Small intestine (tissue), 7 donors: ENCODE results near the gene VARS1. TPM values are rescaled to one million over a fixed set of nuclear protein-coding genes. Genes with fewer than 3 reads are reported as not detected.

ENCODE experiments used
- DNase-seq, 2 donors: peaks; one replicate each; pipeline versions ENCODE4 v3.0.0 to v3.0.0-alpha.2; 2013
- FAIRE-seq: peaks from 2 replicates; lab custom pipeline; 2012; peaks lifted over from hg19 to GRCh38; lab: Jason Lieb, UNC
- H3K27ac ChIP-seq, 3 donors: one replicate each; pipeline ENCODE4 v1.5.1; 2013; ENCODE audit warnings: low read length in 2 of 3, mild to moderate bottlenecking in 2 of 3, control low read depth in 1 of 3, inconsistent platforms in 1 of 3, low read depth in 1 of 3, moderate library complexity in 1 of 3
- H3K27me3 ChIP-seq, 3 donors: one replicate each; pipeline ENCODE4 v1.6.1; 2013; ENCODE audit warnings: low read length in 3 of 3, inconsistent platforms in 1 of 3; ENCODE audit not compliant: control insufficient read depth in 3 of 3, insufficient read depth in 3 of 3
- H3K36me3 ChIP-seq, 3 donors: one replicate each; pipeline ENCODE4 v1.6.1; 2013; ENCODE audit warnings: low read length in 3 of 3, inconsistent platforms in 1 of 3, low read depth in 1 of 3, mild to moderate bottlenecking in 1 of 3, moderate library complexity in 1 of 3; ENCODE audit not compliant: control insufficient read depth in 3 of 3, insufficient read depth in 2 of 3
- H3K4me1 ChIP-seq, 3 donors: one replicate each; pipeline ENCODE4 v1.6.1; 2013; ENCODE audit warnings: low read length in 2 of 3, inconsistent platforms in 1 of 3, low read depth in 1 of 3, mild to moderate bottlenecking in 1 of 3, moderate library complexity in 1 of 3; ENCODE audit not compliant: control insufficient read depth in 3 of 3, insufficient read depth in 2 of 3
- H3K4me3 ChIP-seq, 3 donors: one replicate each; pipeline ENCODE4 v1.5.1; 2013; ENCODE audit warnings: low read length in 3 of 3, control low read depth in 1 of 3, inconsistent platforms in 1 of 3, low read depth in 1 of 3, mild to moderate bottlenecking in 1 of 3, moderate library complexity in 1 of 3
- H3K9me3 ChIP-seq, 2 donors: one replicate each; pipeline ENCODE4 v1.6.1; 2013; ENCODE audit warnings: low read depth in 1 of 2, low read length in 1 of 2; ENCODE audit not compliant: control insufficient read depth in 2 of 2, insufficient read depth in 1 of 2
- WGBS, 3 donors: extraction: QIAGEN DNeasy Blood & Tissue Kit; methylation state at CpG; one replicate each; pipeline ENCODE4 v1.1.7; 2013; 5-methylcytosine and 5-hydroxymethylcytosine counted together
- polyA plus RNA-seq, 4 donors: library from polyadenylated mRNA; stranded (reverse) in 3 of 4; unstranded in 1 of 4; fragments of 200-250 nt in 3 of 4; fragments of 120-200 nt in 1 of 4; gene quantifications; one replicate each; pipeline versions ENCODE4 v1.2.1 to v1.2.3, GENCODE V29; 2013
- donor health status: healthy with polysubstance abuse.
- donor health status: control.
- donor health status: control.
- donor health status: Bipolar disorder and iron deficiency.
- donor health status: healthy.

VARS1 gene
- polyA plus RNA-seq, 4 donors = 19.9 to 42.4 (median 24.2) TPM

- H3K27me3 ChIP-seq = no peaks in the 10 kb centered on the region
- 36 to 78% (median 54%) methylated on average over 5 of the region's 5 CpGs for WGBS, 3 donors
- peak overlapping the region; percentile 4 to 70 (median 53) for H3K27ac ChIP-seq
- H3K36me3 ChIP-seq = peaks cover 0 to 54% (median 0%) of the 10 kb centered on the region in 3 donors
- DNase-seq (peak; percentile 56 to 89), FAIRE-seq (no peak)
- no peak overlapping the region for H3K4me3 ChIP-seq
- H3K9me3 ChIP-seq = no peaks in the 10 kb centered on the region
- H3K4me1 ChIP-seq = peaks cover 0 to 38% (median 13%) of the 10 kb centered on the region in 3 donors
Measured at GRCh38 chr6:31760790-31761189, 34.8 kb downstream of the VARS1 start.

GRCh38 chr6:31758281-31758680 is 37.3 kb downstream of the VARS1 start:
- Histone ChIP-seq H3K4me1 (peaks cover 0 to 19% (median 13%) of the 10 kb centered on the region in 3 donors), H3K9me3 (no peaks in the 10 kb centered on the region), H3K27me3 (no peaks in the 10 kb centered on the region), H3K27ac (no peak overlapping the region), H3K36me3 (peaks cover 0 to 47% (median 0%) of the 10 kb centered on the region in 3 donors), H3K4me3 (no peak overlapping the region)
- 89 to 96% (median 91%) methylated on average over 2 of the region's 2 CpGs for WGBS, 3 donors
- DNase-seq = no peak
- FAIRE-seq = no peak

GRCh38 chr6:31752739-31753319 is 42.7 kb downstream of the VARS1 start:
- no peaks in the 10 kb centered on the region for H3K9me3 ChIP-seq
- FAIRE-seq = no peak
- H3K4me1 ChIP-seq = no peaks in the 10 kb centered on the region
- DNase-seq = no peak
- H3K27me3 ChIP-seq = no peaks in the 10 kb centered on the region
- H3K36me3 ChIP-seq = peaks cover 0 to 9% (median 0%) of the 10 kb centered on the region in 3 donors
- WGBS, 3 donors = 75 to 80% (median 76%) methylated on average over 8 of the region's 8 CpGs
- no peak overlapping the region for H3K4me3 ChIP-seq
- no peak overlapping the region for H3K27ac ChIP-seq

- no peaks in the 10 kb centered on the region for H3K27me3 ChIP-seq
- H3K27ac ChIP-seq = no peak overlapping the region
- H3K9me3 ChIP-seq = no peaks in the 10 kb centered on the region
- DNase-seq (no peak), FAIRE-seq (no peak)
- WGBS, 3 donors = 65 to 80% (median 68%) methylated on average over 7 of the region's 7 CpGs
- peaks cover 0 to 24% (median 2%) of the 10 kb centered on the region in 3 donors for H3K36me3 ChIP-seq
- H3K4me1 ChIP-seq = no peaks in the 10 kb centered on the region
- H3K4me3 ChIP-seq = no peak overlapping the region
Measured at GRCh38 chr6:31750411-31751022, 45.0 kb downstream of the VARS1 start.

- H3K36me3 ChIP-seq = peaks cover 0 to 24% (median 2%) of the 10 kb centered on the region in 3 donors
- FAIRE-seq (no peak), DNase-seq (no peak)
- no peaks in the 10 kb centered on the region for H3K4me1 ChIP-seq
- H3K27me3 ChIP-seq = no peaks in the 10 kb centered on the region
- no peak overlapping the region for H3K4me3 ChIP-seq
- WGBS, 3 donors = 84 to 89% (median 88%) methylated on average over 8 of the region's 8 CpGs
- no peaks in the 10 kb centered on the region for H3K9me3 ChIP-seq
- no peak overlapping the region for H3K27ac ChIP-seq
Measured at GRCh38 chr6:31749301-31750036, 46.1 kb downstream of the VARS1 start.

Other genes with a start within 250 kb of the VARS1 start
- gene ATP6V1G2, start 249.1 kb downstream of the VARS1 start, polyA plus RNA-seq = 1 to 10 TPM in 3 of 4 donors, under 1 TPM in 1; 0.81 to 6.3 (median 1.9) TPM
- 10 to 100 TPM; 26.2 to 47.3 (median 31.8) TPM for gene NFKBIL1, start 248.1 kb downstream of the VARS1 start, polyA plus RNA-seq
- gene LTA, start 223.5 kb downstream of the VARS1 start, polyA plus RNA-seq = 1 to 10 TPM in 1 of 4 donors, under 1 TPM in 1, not detected in 2; 0.24 to 1.0 TPM
- under 1 TPM in 3 of 4 donors, not detected in 1; 0.18 to 0.59 (median 0.45) TPM for gene TNF, start 220.2 kb downstream of the VARS1 start, polyA plus RNA-seq
- 10 to 100 TPM in 1 of 4 donors, 1 to 10 TPM in 3; 4.0 to 19.7 (median 8.0) TPM for gene LTB, start 213.3 kb downstream of the VARS1 start, polyA plus RNA-seq
- 10 to 100 TPM in 2 of 4 donors, 1 to 10 TPM in 2; 3.1 to 37.0 (median 14.5) TPM for gene LST1, start 209.5 kb downstream of the VARS1 start, polyA plus RNA-seq
- 1 to 10 TPM in 1 of 4 donors, under 1 TPM in 1, not detected in 2; 0.33 to 1.4 TPM for gene NCR3, start 202.7 kb downstream of the VARS1 start, polyA plus RNA-seq
- gene AIF1, start 180.5 kb downstream of the VARS1 start, polyA plus RNA-seq = 100 to 1,000 TPM in 1 of 4 donors, 10 to 100 TPM in 2, 1 to 10 TPM in 1; 5.6 to 102 (median 48.9) TPM
- gene PRRC2A, start 175.0 kb downstream of the VARS1 start, polyA plus RNA-seq = 100 to 1,000 TPM in 1 of 4 donors, 10 to 100 TPM in 3; 54.6 to 104 (median 74.4) TPM
- gene BAG6, start 143.1 kb downstream of the VARS1 start, polyA plus RNA-seq = 100 to 1,000 TPM; 193 to 381 (median 284) TPM
- gene APOM, start 139.9 kb downstream of the VARS1 start, polyA plus RNA-seq = 10 to 100 TPM in 1 of 4 donors, 1 to 10 TPM in 3; 7.2 to 32.8 (median 8.2) TPM
- gene C6orf47, start 135.0 kb downstream of the VARS1 start, polyA plus RNA-seq = 10 to 100 TPM; 17.3 to 29.1 (median 23.2) TPM
- gene GPANK1, start 130.8 kb downstream of the VARS1 start, polyA plus RNA-seq = 10 to 100 TPM; 14.8 to 30.2 (median 21.7) TPM
- 100 to 1,000 TPM; 185 to 231 (median 206) TPM for gene CSNK2B, start 129.7 kb downstream of the VARS1 start, polyA plus RNA-seq
- 10 to 100 TPM in 1 of 4 donors, 1 to 10 TPM in 3; 3.8 to 16.5 (median 4.2) TPM for gene LY6G5B, start 125.8 kb downstream of the VARS1 start, polyA plus RNA-seq
- 1 to 10 TPM; 2.6 to 3.8 (median 3.1) TPM for gene LY6G5C, start 114.7 kb downstream of the VARS1 start, polyA plus RNA-seq
- 10 to 100 TPM; 34.6 to 63.8 (median 50.3) TPM for gene ABHD16A, start 92.4 kb downstream of the VARS1 start, polyA plus RNA-seq
- gene LY6G6F, start 88.9 kb downstream of the VARS1 start, polyA plus RNA-seq = under 1 TPM in 1 of 4 donors, not detected in 3; 0.12 TPM
- gene LY6G6D, start 80.4 kb downstream of the VARS1 start, polyA plus RNA-seq = under 1 TPM in 1 of 4 donors, not detected in 3; 0.22 TPM
- gene LY6G6C, start 74.0 kb downstream of the VARS1 start, polyA plus RNA-seq = under 1 TPM in 1 of 4 donors, not detected in 3; 0.18 TPM
- under 1 TPM in 2 of 4 donors, not detected in 2; 0.13 to 0.59 TPM for gene MPIG6B, start 72.4 kb downstream of the VARS1 start, polyA plus RNA-seq
- gene DDAH2, start 66.5 kb downstream of the VARS1 start, polyA plus RNA-seq = 10 to 100 TPM; 64.4 to 89.7 (median 76.1) TPM
- gene CLIC1, start 59.2 kb downstream of the VARS1 start, polyA plus RNA-seq = 100 to 1,000 TPM; 400 to 576 (median 535) TPM
- gene MSH5, start 55.7 kb downstream of the VARS1 start, polyA plus RNA-seq = 10 to 100 TPM in 2 of 4 donors, 1 to 10 TPM in 2; 1.6 to 53.1 (median 9.2) TPM
- gene SAPCD1, start 33.1 kb downstream of the VARS1 start, polyA plus RNA-seq = 10 to 100 TPM in 1 of 4 donors, 1 to 10 TPM in 3; 1.4 to 15.5 (median 4.6) TPM
- gene VWA7, start 18.4 kb downstream of the VARS1 start, polyA plus RNA-seq = 10 to 100 TPM in 1 of 4 donors, 1 to 10 TPM in 3; 2.9 to 11.9 (median 6.4) TPM
- gene LSM2, start 11.2 kb upstream of the VARS1 start, polyA plus RNA-seq = 10 to 100 TPM; 27.3 to 90.2 (median 39.3) TPM
- 1 to 10 TPM in 2 of 4 donors, under 1 TPM in 2; 0.27 to 2.6 (median 1.1) TPM for gene HSPA1L, start 19.5 kb upstream of the VARS1 start, polyA plus RNA-seq
- gene HSPA1A, start 19.8 kb upstream of the VARS1 start, polyA plus RNA-seq = 10 to 100 TPM in 3 of 4 donors, 1 to 10 TPM in 1; 9.7 to 49.6 (median 25.7) TPM
- gene HSPA1B, start 32.0 kb upstream of the VARS1 start, polyA plus RNA-seq = 100 to 1,000 TPM in 1 of 4 donors, 10 to 100 TPM in 3; 16.5 to 130 (median 35.0) TPM
- gene NEU1, start 67.1 kb upstream of the VARS1 start, polyA plus RNA-seq = 100 to 1,000 TPM in 1 of 4 donors, 10 to 100 TPM in 3; 24.8 to 466 (median 37.4) TPM
- 100 to 1,000 TPM in 3 of 4 donors, 10 to 100 TPM in 1; 82.3 to 215 (median 130) TPM for gene SLC44A4, start 83.2 kb upstream of the VARS1 start, polyA plus RNA-seq
- 10 to 100 TPM; 27.8 to 50.3 (median 37.4) TPM for gene EHMT2, start 101.9 kb upstream of the VARS1 start, polyA plus RNA-seq
- gene ZBTB12, start 106.3 kb upstream of the VARS1 start, polyA plus RNA-seq = 10 to 100 TPM in 1 of 4 donors, 1 to 10 TPM in 3; 1.6 to 12.5 (median 5.2) TPM
- gene C2, start 132.0 kb upstream of the VARS1 start, polyA plus RNA-seq = 10 to 100 TPM in 3 of 4 donors, 1 to 10 TPM in 1; 7.4 to 58.7 (median 21.3) TPM
- 100 to 1,000 TPM in 1 of 4 donors, 10 to 100 TPM in 3; 38.7 to 141 (median 80.6) TPM for gene CFB, start 150.3 kb upstream of the VARS1 start, polyA plus RNA-seq
- gene NELFE, start 163.2 kb upstream of the VARS1 start, polyA plus RNA-seq = 10 to 100 TPM; 55.6 to 77.1 (median 59.1) TPM
- 100 to 1,000 TPM in 2 of 4 donors, 10 to 100 TPM in 2; 51.4 to 171 (median 85.7) TPM for gene SKIC2, start 163.4 kb upstream of the VARS1 start, polyA plus RNA-seq
- 10 to 100 TPM; 14.1 to 16.8 (median 16.0) TPM for gene DXO, start 176.4 kb upstream of the VARS1 start, polyA plus RNA-seq
- 10 to 100 TPM in 3 of 4 donors, 1 to 10 TPM in 1; 4.0 to 64.7 (median 26.1) TPM for gene C4A, start 186.3 kb upstream of the VARS1 start, polyA plus RNA-seq
- 10 to 100 TPM in 3 of 4 donors, 1 to 10 TPM in 1; 9.6 to 87.6 (median 26.6) TPM for gene C4B, start 219.0 kb upstream of the VARS1 start, polyA plus RNA-seq
- 1 to 10 TPM in 2 of 4 donors, under 1 TPM in 2; 0.18 to 3.4 (median 0.98) TPM for gene CYP21A2, start 242.7 kb upstream of the VARS1 start, polyA plus RNA-seq